GM12875 (cell line): ENCODE measurements around the gene TNS1.

Experiments used
- H3K4me3 ChIP-seq: one replicate; pipeline ENCODE4 v1.5.1; 2011; ENCODE audit warnings: low read depth, low read length, control low read depth
- CTCF ChIP-seq: IDR thresholded peaks from 2 replicates; pipeline ENCODE4 v1.5.1; 2011; ENCODE audit warnings: low read depth, mild to moderate bottlenecking, control low read depth, inconsistent platforms, low read length, moderate library complexity, borderline replicate concordance; ENCODE audit not compliant: insufficient read depth

The TNS1 gene

GRCh38 chr2:218002143-218002844 is 501 bp downstream of the TNS1 start:
- no peak for TF ChIP-seq CTCF
- no peak overlapping the region for H3K4me3 ChIP-seq

- H3K4me3 ChIP-seq, result no peak overlapping the region
- no peak for TF ChIP-seq CTCF
Measured at GRCh38 chr2:218001629-218002028, 1.2 kb downstream of the TNS1 start.

GRCh38 chr2:218000136-218000535 is 2.7 kb downstream of the TNS1 start:
- no peak for TF ChIP-seq CTCF
- H3K4me3 ChIP-seq, result no peak overlapping the region

GRCh38 chr2:217999595-217999959 is 3.2 kb downstream of the TNS1 start:
- no peak for TF ChIP-seq CTCF
- H3K4me3 ChIP-seq, result no peak overlapping the region

- TF ChIP-seq CTCF, result no peak
- H3K4me3 ChIP-seq, result no peak overlapping the region
Measured at GRCh38 chr2:217998926-217999594, 3.7 kb downstream of the TNS1 start.

GRCh38 chr2:217997510-217997909 is 5.3 kb downstream of the TNS1 start:
- no peak overlapping the region for H3K4me3 ChIP-seq
- TF ChIP-seq CTCF, result no peak

- TF ChIP-seq CTCF, result no peak
Measured at GRCh38 chr2:217996361-217996760, 6.4 kb downstream of the TNS1 start.

More at GRCh38 chr2:217996361-217996760, 6.4 kb downstream of the TNS1 start:
- H3K4me3 ChIP-seq, result no peak overlapping the region
